WTC11 (cell line): ENCODE data around the gene SLC2A1. TPM values are rescaled to one million over a fixed set of nuclear protein-coding genes. Genes with fewer than 3 reads are reported as not detected.

Experiments
- ATAC-seq: fragments of 200-7000 bp; cut with Tn5 transposase; 2 replicates; pipeline ENCODE4 v1.10.0; 2021; ENCODE audit warnings: mild to moderate bottlenecking, moderate library complexity
- CTCF ChIA-PET: fragments of 300-600 bp; sonication (Branson Sonifier 250); formaldehyde crosslinking; loops from one replicate; lab custom pipeline; 2021; ENCODE audit warnings: antibody characterized with exemption; lab: Charles Lee
- POLR2A ChIA-PET: fragments of 350-600 bp; sonication (Branson Sonifier 250); formaldehyde crosslinking; loops from one replicate; lab custom pipeline; 2021; ENCODE audit warnings: antibody characterized with exemption; lab: Charles Lee
- DNase-seq: peaks from one replicate; pipeline ENCODE4 v3.0.0; 2021; ENCODE audit warnings: low spot score
- H3K27ac Mint-ChIP-seq: 2 replicates; pipeline ENCODE4 v1.8.0; 2021; ENCODE audit warnings: mixed read lengths
- H3K27me3 Mint-ChIP-seq: 2 replicates; pipeline ENCODE4 v1.8.0; 2021; ENCODE audit warnings: low read depth, mild to moderate bottlenecking, moderate library complexity, mixed read lengths
- H3K36me3 Mint-ChIP-seq: 2 replicates; pipeline ENCODE4 v1.8.0; 2021; ENCODE audit warnings: mixed read lengths
- H3K4me1 Mint-ChIP-seq: 2 replicates; pipeline ENCODE4 v1.8.0; 2022; ENCODE audit warnings: mixed read lengths
- H3K4me3 Mint-ChIP-seq: 2 replicates; pipeline ENCODE4 v1.8.0; 2021; ENCODE audit warnings: mild to moderate bottlenecking, moderate library complexity, mixed read lengths
- H3K9me3 Mint-ChIP-seq: 2 replicates; pipeline ENCODE4 v1.8.0; 2021; ENCODE audit warnings: mixed read lengths
- AR ChIP-seq: fragments of 250-450 bp; sonication (Bioruptor Pico); IDR thresholded peaks from 2 replicates; pipeline ENCODE4 v1.9.0; 2021; ENCODE audit warnings: mild to moderate bottlenecking
- ATF6 ChIP-seq: sonication (generic); formaldehyde crosslinking; IDR thresholded peaks from 2 replicates; pipeline ENCODE4 v1.8.1; 2023; ENCODE audit warnings: mild to moderate bottlenecking, missing genetic modification reagents
- CTCF ChIP-seq: fragments of 200-600 bp; IDR thresholded peaks from 2 replicates; pipeline ENCODE4 v1.8.0; 2022; ENCODE audit warnings: antibody characterized with exemption
- E2F4 ChIP-seq: sonication (generic); formaldehyde crosslinking; IDR thresholded peaks from 2 replicates; pipeline ENCODE4 v1.8.1; 2022; ENCODE audit warnings: low read depth, mild to moderate bottlenecking, moderate library complexity, missing genetic modification reagents, borderline replicate concordance
- E2F5 ChIP-seq: sonication (generic); formaldehyde crosslinking; IDR thresholded peaks from 2 replicates; pipeline ENCODE4 v1.8.1; 2022; ENCODE audit warnings: mild to moderate bottlenecking, moderate library complexity, missing genetic modification reagents
- ELF4 ChIP-seq: sonication (generic); formaldehyde crosslinking; IDR thresholded peaks from 2 replicates; pipeline ENCODE4 v1.8.1; 2022; ENCODE audit warnings: low read depth, mild to moderate bottlenecking, moderate library complexity, missing genetic modification reagents
- ETV6 ChIP-seq: sonication (generic); formaldehyde crosslinking; IDR thresholded peaks from 2 replicates; pipeline ENCODE4 v1.8.1; 2022; ENCODE audit warnings: mild to moderate bottlenecking, missing genetic modification reagents
- GABPB1 ChIP-seq: sonication (generic); formaldehyde crosslinking; IDR thresholded peaks from 2 replicates; pipeline ENCODE4 v1.8.1; 2023; ENCODE audit warnings: mild to moderate bottlenecking, missing genetic modification reagents
- MYBL2 ChIP-seq: sonication (generic); formaldehyde crosslinking; IDR thresholded peaks from 2 replicates; pipeline ENCODE4 v1.8.1; 2023; ENCODE audit warnings: mild to moderate bottlenecking, moderate library complexity, missing genetic modification reagents
- NFYB ChIP-seq: sonication (generic); formaldehyde crosslinking; conservative IDR thresholded peaks from 2 replicates; pipeline ENCODE4 v1.8.0; 2022; ENCODE audit warnings: low read depth, missing genetic modification reagents
- NR2C2 ChIP-seq: sonication (generic); formaldehyde crosslinking; IDR thresholded peaks from 2 replicates; pipeline ENCODE4 v1.8.0; 2022; ENCODE audit warnings: mild to moderate bottlenecking, missing genetic modification reagents
- NR3C1 ChIP-seq: sonication (generic); formaldehyde crosslinking; conservative IDR thresholded peaks from 2 replicates; pipeline ENCODE4 v1.8.1; 2023; ENCODE audit warnings: low read depth, mild to moderate bottlenecking, missing genetic modification reagents
- SOX15 ChIP-seq: fragments of 250-450 bp; sonication (Bioruptor Pico); IDR thresholded peaks from 2 replicates; pipeline ENCODE4 v1.9.0; 2021; ENCODE audit warnings: mild to moderate bottlenecking
- STAT6 ChIP-seq: sonication (generic); formaldehyde crosslinking; conservative IDR thresholded peaks from 2 replicates; pipeline ENCODE4 v1.8.1; 2023; ENCODE audit warnings: mild to moderate bottlenecking, low read depth, missing genetic modification reagents, moderate library complexity
- TCF7 ChIP-seq: sonication (generic); formaldehyde crosslinking; IDR thresholded peaks from 2 replicates; pipeline ENCODE4 v1.8.0; 2022; ENCODE audit warnings: mild to moderate bottlenecking, low read depth, missing genetic modification reagents, moderate library complexity
- TEAD4 ChIP-seq: sonication (generic); formaldehyde crosslinking; IDR thresholded peaks from 2 replicates; pipeline ENCODE4 v1.8.0; 2022; ENCODE audit warnings: mild to moderate bottlenecking, missing genetic modification reagents
- ZNF423 ChIP-seq: fragments of 250-450 bp; sonication (Bioruptor Pico); IDR thresholded peaks from 2 replicates; pipeline ENCODE4 v2.1.2; 2022; ENCODE audit warnings: mild to moderate bottlenecking, moderate library complexity
- total RNA-seq: library from RNA; stranded (reverse); gene quantifications from 3 replicates; pipeline ENCODE4 v1.2.3, GENCODE V29; 2021
- TF ChIP-seq, protein P1 (sequence below): sonication (generic); formaldehyde crosslinking; IDR thresholded peaks from 2 replicates; pipeline ENCODE4 v1.8.0; 2023; ENCODE audit warnings: mild to moderate bottlenecking, missing genetic modification reagents
- TF ChIP-seq, protein P2 (sequence below): sonication (generic); formaldehyde crosslinking; IDR thresholded peaks from 2 replicates; pipeline ENCODE4 v1.8.1; 2023; ENCODE audit warnings: mild to moderate bottlenecking, missing genetic modification reagents, moderate library complexity

Gene SLC2A1
- total RNA-seq, 1 experiment from 2014 or later: 215 TPM

GRCh38 chr1:43000271-43000670 lies 41.6 kb upstream of the SLC2A1 start (continued):
- TF ChIP-seq SOX15 (CRISPR knock-in tag) (no peak), NFYB (CRISPR knock-in tag) (no peak), STAT6 (CRISPR knock-in tag) (no peak), NR3C1 (CRISPR knock-in tag) (no peak), NR2C2 (CRISPR knock-in tag) (no peak), ETV6 (CRISPR knock-in tag) (no peak), ELF4 (CRISPR knock-in tag) (no peak), TEAD4 (no peak)
- TF ChIP-seq, protein P1, sequence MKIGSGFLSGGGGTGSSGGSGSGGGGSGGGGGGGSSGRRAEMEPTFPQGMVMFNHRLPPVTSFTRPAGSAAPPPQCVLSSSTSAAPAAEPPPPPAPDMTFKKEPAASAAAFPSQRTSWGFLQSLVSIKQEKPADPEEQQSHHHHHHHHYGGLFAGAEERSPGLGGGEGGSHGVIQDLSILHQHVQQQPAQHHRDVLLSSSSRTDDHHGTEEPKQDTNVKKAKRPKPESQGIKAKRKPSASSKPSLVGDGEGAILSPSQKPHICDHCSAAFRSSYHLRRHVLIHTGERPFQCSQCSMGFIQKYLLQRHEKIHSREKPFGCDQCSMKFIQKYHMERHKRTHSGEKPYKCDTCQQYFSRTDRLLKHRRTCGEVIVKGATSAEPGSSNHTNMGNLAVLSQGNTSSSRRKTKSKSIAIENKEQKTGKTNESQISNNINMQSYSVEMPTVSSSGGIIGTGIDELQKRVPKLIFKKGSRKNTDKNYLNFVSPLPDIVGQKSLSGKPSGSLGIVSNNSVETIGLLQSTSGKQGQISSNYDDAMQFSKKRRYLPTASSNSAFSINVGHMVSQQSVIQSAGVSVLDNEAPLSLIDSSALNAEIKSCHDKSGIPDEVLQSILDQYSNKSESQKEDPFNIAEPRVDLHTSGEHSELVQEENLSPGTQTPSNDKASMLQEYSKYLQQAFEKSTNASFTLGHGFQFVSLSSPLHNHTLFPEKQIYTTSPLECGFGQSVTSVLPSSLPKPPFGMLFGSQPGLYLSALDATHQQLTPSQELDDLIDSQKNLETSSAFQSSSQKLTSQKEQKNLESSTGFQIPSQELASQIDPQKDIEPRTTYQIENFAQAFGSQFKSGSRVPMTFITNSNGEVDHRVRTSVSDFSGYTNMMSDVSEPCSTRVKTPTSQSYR: no peak
- TF ChIP-seq, all 79 proteins: peak for 0

DNA sequence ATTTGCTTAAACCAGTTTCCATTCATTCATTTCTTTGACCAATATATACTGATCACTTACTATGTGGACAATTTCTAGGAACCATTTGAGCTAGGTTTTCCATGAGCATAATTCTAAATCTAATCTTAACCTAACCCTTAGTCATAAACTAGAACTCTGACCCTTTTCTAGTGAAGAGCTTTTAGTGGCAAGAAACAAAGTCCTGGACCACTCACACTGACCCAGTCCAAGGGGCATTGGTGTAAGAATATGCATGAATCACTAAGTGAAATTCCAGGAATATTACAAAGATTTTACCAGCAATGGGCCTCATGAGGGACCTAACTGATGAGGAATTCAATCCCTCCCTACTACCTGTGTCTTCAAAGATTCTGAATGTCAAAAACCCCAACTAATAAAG lies 40.6 kb upstream of the SLC2A1 start:
- TF ChIP-seq TCF7 (CRISPR knock-in tag) (no peak), ELF4 (CRISPR knock-in tag) (no peak), MYBL2 (CRISPR knock-in tag) (no peak), ZNF423 (CRISPR knock-in tag) (no peak), E2F5 (CRISPR knock-in tag) (no peak)
- TF ChIP-seq, protein P2, sequence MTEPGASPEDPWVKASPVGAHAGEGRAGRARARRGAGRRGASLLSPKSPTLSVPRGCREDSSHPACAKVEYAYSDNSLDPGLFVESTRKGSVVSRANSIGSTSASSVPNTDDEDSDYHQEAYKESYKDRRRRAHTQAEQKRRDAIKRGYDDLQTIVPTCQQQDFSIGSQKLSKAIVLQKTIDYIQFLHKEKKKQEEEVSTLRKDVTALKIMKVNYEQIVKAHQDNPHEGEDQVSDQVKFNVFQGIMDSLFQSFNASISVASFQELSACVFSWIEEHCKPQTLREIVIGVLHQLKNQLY (CRISPR knock-in tag): no peak
- CTCF ChIA-PET: no interaction called here
- no peak overlapping the region for H3K27ac Mint-ChIP-seq
- H3K4me1 Mint-ChIP-seq: peaks cover 19% of the 10 kb centered on the region
- peaks cover 6% of the 10 kb centered on the region for H3K36me3 Mint-ChIP-seq
- no peak overlapping the region for H3K4me3 Mint-ChIP-seq
- DNase-seq: no peak
- no peaks in the 10 kb centered on the region for H3K27me3 Mint-ChIP-seq
- peaks cover 4% of the 10 kb centered on the region for H3K9me3 Mint-ChIP-seq
- no peak for ATAC-seq
- POLR2A ChIA-PET: no interaction called here

DNA sequence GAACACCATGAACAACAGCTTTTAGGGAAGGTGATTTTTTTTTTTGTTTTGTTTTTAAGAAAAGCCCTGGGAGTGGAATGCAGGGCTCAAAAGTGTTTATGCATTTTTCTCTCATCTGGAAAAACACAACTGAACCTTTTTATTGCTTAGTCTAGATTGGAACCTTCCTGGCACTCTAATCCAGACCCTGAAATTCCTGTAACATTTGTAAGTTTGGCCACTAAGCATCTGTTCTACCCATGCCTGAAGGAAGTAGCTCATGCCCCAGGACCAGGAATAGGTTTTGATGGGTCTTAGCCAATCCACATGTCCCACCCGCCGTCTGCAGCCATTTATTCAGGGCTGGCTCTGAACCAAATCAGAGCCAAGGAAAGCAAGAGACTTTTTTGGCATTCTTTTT lies 39.7 kb upstream of the SLC2A1 start:
- peaks cover 23% of the 10 kb centered on the region for H3K4me1 Mint-ChIP-seq
- DNase-seq (no peak), ATAC-seq (0 out of 2 replicates have a peak, but pooled peaks have one; percentile 24)
- POLR2A ChIA-PET: interaction anchor here (1.1 kb wide), 1 partner anchor 36 kb away, joined by 6 read pairs; no protein-coding TSS in a partner anchor
- H3K27me3 Mint-ChIP-seq: no peaks in the 10 kb centered on the region
- CTCF ChIA-PET: no interaction called here
- peaks cover 4% of the 10 kb centered on the region for H3K9me3 Mint-ChIP-seq
- H3K27ac Mint-ChIP-seq: no peak overlapping the region
- H3K36me3 Mint-ChIP-seq: peaks cover 6% of the 10 kb centered on the region
- no peak overlapping the region for H3K4me3 Mint-ChIP-seq
- no peak for TF ChIP-seq E2F4
- TF ChIP-seq AR (CRISPR knock-in tag): no peak
- no peak for TF ChIP-seq GABPB1 (CRISPR knock-in tag)
- no peak for TF ChIP-seq ATF6 (CRISPR knock-in tag)
- TF ChIP-seq TCF7 (CRISPR knock-in tag): no peak
- TF ChIP-seq CTCF: no peak
